CD4-positive, CD25-positive, alpha-beta regulatory T cell (primary cell): ENCODE data around the gene C20orf144. TPM values are rescaled to one million over a fixed set of nuclear protein-coding genes. Genes with fewer than 3 reads are reported as not detected.

Source experiments
- ATAC-seq, 2 donors: fragments of 150-1000 bp; cut with Tn5 transposase; one replicate each; pipeline ENCODE4 v1.10.0; 2021; ENCODE audit warnings: low read depth in 2 of 2, moderate number of reproducible peaks in 2 of 2, moderate library complexity in 1 of 2
- DNase-seq, 3 donors: peaks; one replicate each; pipeline versions ENCODE4 v3.0.0 to v3.0.0-alpha.2; 2012 to 2022; ENCODE audit warnings: mixed read lengths in 1 of 3
- H3K27ac ChIP-seq: one replicate; pipeline ENCODE4 v1.7.0; 2013; ENCODE audit warnings: mild to moderate bottlenecking, low read length; ENCODE audit not compliant: insufficient read depth, poor library complexity, severe bottlenecking
- H3K27me3 ChIP-seq: one replicate; pipeline ENCODE4 v1.7.0; 2013; ENCODE audit warnings: low read length; ENCODE audit not compliant: control insufficient read depth, insufficient read depth
- H3K36me3 ChIP-seq: one replicate; pipeline ENCODE4 v1.7.0; 2013; ENCODE audit warnings: mild to moderate bottlenecking, low read length, moderate library complexity; ENCODE audit not compliant: control insufficient read depth, insufficient read depth
- H3K4me1 ChIP-seq: 2 replicates; pipeline ENCODE4 v1.7.0; 2013; ENCODE audit warnings: mild to moderate bottlenecking, low read length; ENCODE audit not compliant: insufficient read depth, control insufficient read depth, poor library complexity, severe bottlenecking
- H3K4me3 ChIP-seq: one replicate; pipeline ENCODE4 v1.7.0; 2013; ENCODE audit warnings: low read depth, mild to moderate bottlenecking, low read length, moderate library complexity
- H3K9me3 ChIP-seq, 2 experiments: 1 replicate in 1 of 2; 2 replicates in 1 of 2; pipeline ENCODE4 v1.7.0; 2013; ENCODE audit warnings: low read length in 2 of 2, mild to moderate bottlenecking in 1 of 2, moderate library complexity in 1 of 2; ENCODE audit not compliant: control insufficient read depth in 2 of 2
- H3K27ac Mint-ChIP-seq, 3 donors: one replicate each; pipeline ENCODE4 v1.8.0; 2020 to 2022; ENCODE audit warnings: mild to moderate bottlenecking in 3 of 3, mixed read lengths in 3 of 3, moderate library complexity in 2 of 3
- H3K27me3 Mint-ChIP-seq: one replicate; pipeline ENCODE4 v1.8.0; 2022; ENCODE audit warnings: mild to moderate bottlenecking, mixed read lengths
- H3K36me3 Mint-ChIP-seq: one replicate; pipeline ENCODE4 v1.8.0; 2020; ENCODE audit warnings: mixed read lengths
- H3K4me1 Mint-ChIP-seq, 4 donors: one replicate each; pipeline ENCODE4 v1.8.0; 2020 to 2022; ENCODE audit warnings: mixed read lengths in 4 of 4, mild to moderate bottlenecking in 1 of 4
- H3K4me3 Mint-ChIP-seq, 4 donors: one replicate each; pipeline ENCODE4 v1.8.0; 2020 to 2022; ENCODE audit warnings: mild to moderate bottlenecking in 4 of 4, mixed read lengths in 4 of 4, moderate library complexity in 3 of 4
- H3K9me3 Mint-ChIP-seq, 7 donors: one replicate each; pipeline ENCODE4 v1.8.0; 2020 to 2022; ENCODE audit warnings: mixed read lengths in 7 of 7, mild to moderate bottlenecking in 3 of 7, moderate library complexity in 2 of 7
- polyA plus RNA-seq, 4 donors: library from polyadenylated mRNA; unstranded; fragments of 300-500 nt; fragmentation: Illumina TruSeq; gene quantifications; one replicate each; pipeline ENCODE4 v1.2.3, GENCODE V29; 2021
- total RNA-seq: library from RNA; stranded (reverse); gene quantifications from one replicate; pipeline ENCODE4 v1.2.3, GENCODE V29; 2022

Gene C20orf144
- total and polyA plus RNA-seq, 5 donors from 2014 or later = 0.41 TPM; not detected in 4

- Mint-ChIP-seq H3K36me3 (peaks cover 6% of the 10 kb centered on the region), H3K27ac (no peak overlapping the region), H3K4me3 (no peak overlapping the region), H3K9me3 (peaks cover 0 to 2% (median 0%) of the 10 kb centered on the region in 7 donors), H3K4me1 (peaks cover 0 to 3% (median under 1%) of the 10 kb centered on the region in 4 donors), H3K27me3 (no peaks in the 10 kb centered on the region)
- no peak for ATAC-seq
- Histone ChIP-seq H3K27ac (no peak overlapping the region), H3K4me3 (no peak overlapping the region), H3K9me3 (no peaks in the 10 kb centered on the region), H3K4me1 (no peaks in the 10 kb centered on the region), H3K27me3 (no peaks in the 10 kb centered on the region), H3K36me3 (peaks cover 4% of the 10 kb centered on the region)
- no peak for DNase-seq
These were observed 39.7 kb downstream of the C20orf144 start for GRCh38 chr20:33701629-33702450.

- no peak overlapping the region for H3K27ac ChIP-seq
- peak overlapping the region in 1 of 3 donors; percentile 57 for H3K27ac Mint-ChIP-seq
- H3K9me3 ChIP-seq = no peaks in the 10 kb centered on the region
- H3K27me3 Mint-ChIP-seq = no peaks in the 10 kb centered on the region
- H3K4me3 Mint-ChIP-seq = no peak overlapping the region
- H3K4me1 ChIP-seq = no peaks in the 10 kb centered on the region
- H3K4me3 ChIP-seq = no peak overlapping the region
- H3K27me3 ChIP-seq = no peaks in the 10 kb centered on the region
- H3K4me1 Mint-ChIP-seq = peaks cover 0 to 2% (median 0%) of the 10 kb centered on the region in 4 donors
- H3K9me3 Mint-ChIP-seq = peaks cover 0 to 2% (median 0%) of the 10 kb centered on the region in 7 donors
- DNase-seq (no peak), ATAC-seq (no peak)
- peaks cover 6% of the 10 kb centered on the region for H3K36me3 Mint-ChIP-seq
- H3K36me3 ChIP-seq = peaks cover 14% of the 10 kb centered on the region
These were observed 40.7 kb downstream of the C20orf144 start for GRCh38 chr20:33702861-33703260.

- Histone ChIP-seq H3K27me3 (no peaks in the 10 kb centered on the region), H3K36me3 (peaks cover 14% of the 10 kb centered on the region), H3K4me3 (no peak overlapping the region), H3K27ac (no peak overlapping the region), H3K9me3 (no peaks in the 10 kb centered on the region), H3K4me1 (no peaks in the 10 kb centered on the region)
- ATAC-seq (no peak), DNase-seq (no peak)
- Mint-ChIP-seq H3K27ac (no peak overlapping the region), H3K4me3 (no peak overlapping the region), H3K9me3 (peaks cover 0 to 2% (median 0%) of the 10 kb centered on the region in 7 donors), H3K4me1 (peaks cover 0 to 2% (median 0%) of the 10 kb centered on the region in 4 donors), H3K27me3 (no peaks in the 10 kb centered on the region), H3K36me3 (peaks cover 6% of the 10 kb centered on the region)
These were observed 41.5 kb downstream of the C20orf144 start for GRCh38 chr20:33703498-33704137.

GRCh38 chr20:33704197-33704924 is 42.2 kb downstream of the C20orf144 start:
- Mint-ChIP-seq H3K27ac (no peak overlapping the region), H3K9me3 (peaks cover 0 to 2% (median 0%) of the 10 kb centered on the region in 7 donors), H3K36me3 (peaks cover 6% of the 10 kb centered on the region), H3K27me3 (no peaks in the 10 kb centered on the region), H3K4me1 (peaks cover 0 to 3% (median under 1%) of the 10 kb centered on the region in 4 donors), H3K4me3 (no peak overlapping the region)
- no peak overlapping the region for H3K4me3 ChIP-seq
- DNase-seq (no peak), ATAC-seq (no peak)
- peaks cover 14% of the 10 kb centered on the region for H3K36me3 ChIP-seq
- H3K9me3 ChIP-seq = no peaks in the 10 kb centered on the region
- no peak overlapping the region for H3K27ac ChIP-seq
- no peaks in the 10 kb centered on the region for H3K4me1 ChIP-seq
- no peaks in the 10 kb centered on the region for H3K27me3 ChIP-seq

- H3K27me3 Mint-ChIP-seq = no peaks in the 10 kb centered on the region
- H3K27me3 ChIP-seq = no peaks in the 10 kb centered on the region
- DNase-seq = no peak
- no peaks in the 10 kb centered on the region for H3K9me3 ChIP-seq
- no peaks in the 10 kb centered on the region for H3K4me1 ChIP-seq
- no peak overlapping the region for H3K4me3 Mint-ChIP-seq
- no peak overlapping the region for H3K4me3 ChIP-seq
- H3K27ac Mint-ChIP-seq = no peak overlapping the region
- peaks cover 0 to 10% (median 6%) of the 10 kb centered on the region in 4 donors for H3K4me1 Mint-ChIP-seq
- H3K27ac ChIP-seq = no peak overlapping the region
- ATAC-seq = no peak
- peaks cover 33% of the 10 kb centered on the region for H3K36me3 ChIP-seq
- peaks cover 0 to 1% (median 0%) of the 10 kb centered on the region in 7 donors for H3K9me3 Mint-ChIP-seq
- H3K36me3 Mint-ChIP-seq = peaks cover 20% of the 10 kb centered on the region
These were observed 45.5 kb downstream of the C20orf144 start for GRCh38 chr20:33707668-33708067.

GRCh38 chr20:33709398-33709797 is 47.3 kb downstream of the C20orf144 start:
- peaks cover 0 to 1% (median 0%) of the 10 kb centered on the region in 7 donors for H3K9me3 Mint-ChIP-seq
- H3K27ac ChIP-seq = no peak overlapping the region
- DNase-seq (no peak), ATAC-seq (no peak)
- H3K27me3 ChIP-seq = no peaks in the 10 kb centered on the region
- no peak overlapping the region for H3K27ac Mint-ChIP-seq
- no peaks in the 10 kb centered on the region for H3K27me3 Mint-ChIP-seq
- H3K4me3 Mint-ChIP-seq = no peak overlapping the region
- peaks cover 43% of the 10 kb centered on the region for H3K36me3 ChIP-seq
- no peaks in the 10 kb centered on the region for H3K4me1 ChIP-seq
- H3K4me1 Mint-ChIP-seq = peaks cover 0 to 15% (median 8%) of the 10 kb centered on the region in 4 donors
- H3K9me3 ChIP-seq = no peaks in the 10 kb centered on the region
- H3K4me3 ChIP-seq = no peak overlapping the region
- peaks cover 30% of the 10 kb centered on the region for H3K36me3 Mint-ChIP-seq

- peaks cover 43% of the 10 kb centered on the region for H3K36me3 ChIP-seq
- Mint-ChIP-seq H3K9me3 (peaks cover 0 to 1% (median 0%) of the 10 kb centered on the region in 7 donors), H3K36me3 (peaks cover 30% of the 10 kb centered on the region)
These were observed 47.9 kb downstream of the C20orf144 start for GRCh38 chr20:33709905-33710541.

More at GRCh38 chr20:33709905-33710541, 47.9 kb downstream of the C20orf144 start:
- H3K27ac Mint-ChIP-seq = no peak overlapping the region
- no peak overlapping the region for H3K4me3 Mint-ChIP-seq
- DNase-seq (peak in 1 of 3 donors; percentile 39), ATAC-seq (no peak)
- H3K27me3 ChIP-seq = no peaks in the 10 kb centered on the region
- no peaks in the 10 kb centered on the region for H3K4me1 ChIP-seq
- H3K27ac ChIP-seq = no peak overlapping the region
- peaks cover 0 to 15% (median 8%) of the 10 kb centered on the region in 4 donors for H3K4me1 Mint-ChIP-seq
- H3K4me3 ChIP-seq = no peak overlapping the region
- no peaks in the 10 kb centered on the region for H3K27me3 Mint-ChIP-seq
- H3K9me3 ChIP-seq = no peaks in the 10 kb centered on the region
